Smooth muscle cell (in vitro differentiated cells): ENCODE data around the gene NIPSNAP3A. TPM values are rescaled to one million over a fixed set of nuclear protein-coding genes. Genes with fewer than 3 reads are reported as not detected.

Experiments
- DNase-seq: peaks from one replicate; lab custom pipeline; 2025; ENCODE audit not compliant: unreplicated experiment; lab: John Stamatoyannopoulos, UW
- H2AFZ ChIP-seq: fragments of 200-600 bp; sonication (generic); 2 replicates; pipeline ENCODE4 v1.6.0; 2016; ENCODE audit warnings: antibody characterized with exemption, low read depth, mild to moderate bottlenecking
- H3F3A ChIP-seq: fragments of 200-600 bp; sonication (generic); 2 replicates; pipeline ENCODE4 v1.6.0; 2017; ENCODE audit warnings: antibody characterized with exemption, low read depth
- H3K27ac ChIP-seq: fragments of 200-600 bp; sonication (generic); 2 replicates; pipeline ENCODE4 v1.5.1; 2016; ENCODE audit warnings: low read depth, mild to moderate bottlenecking
- H3K27me3 ChIP-seq: fragments of 200-600 bp; sonication (generic); 2 replicates; pipeline ENCODE4 v1.6.1; 2016; ENCODE audit warnings: low read depth, mild to moderate bottlenecking
- H3K36me3 ChIP-seq: fragments of 200-600 bp; sonication (generic); 2 replicates; pipeline ENCODE4 v1.5.1; 2016; ENCODE audit warnings: low read depth
- H3K4me1 ChIP-seq: fragments of 200-600 bp; sonication (generic); 2 replicates; pipeline ENCODE4 v1.5.1; 2016; ENCODE audit warnings: low read depth
- H3K4me2 ChIP-seq: fragments of 200-600 bp; sonication (generic); 2 replicates; pipeline ENCODE4 v1.6.0; 2016; ENCODE audit warnings: mild to moderate bottlenecking
- H3K4me3 ChIP-seq: fragments of 200-600 bp; sonication (generic); 2 replicates; pipeline ENCODE4 v1.5.1; 2016; ENCODE audit warnings: mild to moderate bottlenecking
- H3K79me2 ChIP-seq: fragments of 200-600 bp; sonication (generic); 2 replicates; pipeline ENCODE4 v1.6.0; 2016; ENCODE audit warnings: low read depth, mild to moderate bottlenecking
- H3K9ac ChIP-seq: fragments of 200-600 bp; sonication (generic); 2 replicates; pipeline ENCODE4 v1.6.0; 2016; ENCODE audit warnings: low read depth
- H3K9me3 ChIP-seq: fragments of 200-600 bp; sonication (generic); replicated peaks from 2 replicates; pipeline ENCODE4 v1.5.1; 2016; ENCODE audit warnings: low read depth
- H4K20me1 ChIP-seq: fragments of 200-600 bp; sonication (generic); 2 replicates; pipeline ENCODE4 v1.6.0; 2016; ENCODE audit warnings: low read depth
- WGBS: methylation state at CpG from one replicate; pipeline ENCODE4 v1.1.7; 2016; ENCODE audit warnings: low lambda C conversion rate; 5-methylcytosine and 5-hydroxymethylcytosine counted together
- polyA plus RNA-seq: library from polyadenylated mRNA; unstranded; fragments of >200 nt; fragmentation: Nextera tagmentation; extraction: Ambion mirVana; gene quantifications from 2 replicates; pipeline ENCODE4 v1.2.1, GENCODE V29; 2016
- total RNA-seq: library from RNA; depleted of rRNA; stranded (reverse); fragments of >200 nt; gene quantifications from 2 replicates; pipeline ENCODE4 v1.2.3, GENCODE V29; 2014
- TF ChIP-seq, protein P1 (sequence below): fragments of 200-600 bp; sonication (generic); IDR thresholded peaks from 2 replicates; pipeline ENCODE4 v1.5.1; 2017; ENCODE audit warnings: borderline replicate concordance, mild to moderate bottlenecking, antibody characterized with exemption; ENCODE audit not compliant: insufficient read depth, poor library complexity, severe bottlenecking

Gene NIPSNAP3A
- total and polyA plus RNA-seq, 2 experiments from 2014 or later: 24.3 to 31.4 TPM

DNA sequence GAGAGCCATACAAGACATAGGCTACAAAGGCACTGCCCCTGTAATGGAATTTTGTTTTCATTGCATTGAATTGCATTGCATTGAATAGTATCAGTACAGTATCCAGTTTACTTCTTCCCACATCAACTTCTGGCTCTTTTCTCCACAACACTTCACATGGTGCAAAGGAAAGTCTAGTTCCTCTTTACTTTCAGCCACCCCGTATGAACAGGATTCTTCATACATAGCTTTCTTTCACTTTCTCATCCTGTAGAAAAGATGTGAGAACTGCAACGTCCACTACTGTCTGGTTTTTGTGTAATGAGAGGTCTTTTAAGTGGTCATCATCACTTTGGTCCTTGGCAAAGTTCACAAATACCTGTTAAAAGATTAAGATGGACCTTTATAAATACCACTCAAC is 36.6 kb downstream of the NIPSNAP3A start:
- H2AFZ ChIP-seq: no peak overlapping the region
- H3K27ac ChIP-seq: no peak overlapping the region
- no peak for DNase-seq
- no peak overlapping the region for H3K4me3 ChIP-seq
- no peaks in the 10 kb centered on the region for H3K79me2 ChIP-seq
- H3K27me3 ChIP-seq: no peaks in the 10 kb centered on the region
- no peak overlapping the region for H3K4me2 ChIP-seq
- WGBS: 87% methylated on average over 2 of the region's 2 CpGs
- H3K9ac ChIP-seq: no peak overlapping the region
- H3K36me3 ChIP-seq: peaks cover 33% of the 10 kb centered on the region
- no peaks in the 10 kb centered on the region for H3K4me1 ChIP-seq
- no peaks in the 10 kb centered on the region for H4K20me1 ChIP-seq
- no peaks in the 10 kb centered on the region for H3K9me3 ChIP-seq
- no peaks in the 10 kb centered on the region for H3F3A ChIP-seq
- TF ChIP-seq, protein P1, sequence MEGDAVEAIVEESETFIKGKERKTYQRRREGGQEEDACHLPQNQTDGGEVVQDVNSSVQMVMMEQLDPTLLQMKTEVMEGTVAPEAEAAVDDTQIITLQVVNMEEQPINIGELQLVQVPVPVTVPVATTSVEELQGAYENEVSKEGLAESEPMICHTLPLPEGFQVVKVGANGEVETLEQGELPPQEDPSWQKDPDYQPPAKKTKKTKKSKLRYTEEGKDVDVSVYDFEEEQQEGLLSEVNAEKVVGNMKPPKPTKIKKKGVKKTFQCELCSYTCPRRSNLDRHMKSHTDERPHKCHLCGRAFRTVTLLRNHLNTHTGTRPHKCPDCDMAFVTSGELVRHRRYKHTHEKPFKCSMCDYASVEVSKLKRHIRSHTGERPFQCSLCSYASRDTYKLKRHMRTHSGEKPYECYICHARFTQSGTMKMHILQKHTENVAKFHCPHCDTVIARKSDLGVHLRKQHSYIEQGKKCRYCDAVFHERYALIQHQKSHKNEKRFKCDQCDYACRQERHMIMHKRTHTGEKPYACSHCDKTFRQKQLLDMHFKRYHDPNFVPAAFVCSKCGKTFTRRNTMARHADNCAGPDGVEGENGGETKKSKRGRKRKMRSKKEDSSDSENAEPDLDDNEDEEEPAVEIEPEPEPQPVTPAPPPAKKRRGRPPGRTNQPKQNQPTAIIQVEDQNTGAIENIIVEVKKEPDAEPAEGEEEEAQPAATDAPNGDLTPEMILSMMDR: no peak

DNA sequence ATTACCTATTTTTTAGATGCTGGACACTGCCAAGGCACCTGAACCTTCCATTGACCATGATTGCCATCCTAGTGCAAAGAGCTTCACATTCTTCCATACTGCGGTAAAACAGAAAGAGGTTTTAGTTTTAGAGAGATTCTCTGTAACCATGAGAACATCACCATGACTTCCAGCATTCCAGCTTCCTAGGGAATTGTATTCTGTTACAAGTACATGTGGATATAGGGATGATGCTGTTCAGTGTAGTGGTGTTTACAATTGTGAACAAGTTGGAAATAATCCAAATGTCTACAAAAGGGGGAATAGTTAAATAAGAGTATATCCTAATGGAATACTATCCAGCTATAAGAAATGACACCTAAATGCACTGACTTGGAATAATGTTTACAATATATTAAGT is 38.8 kb downstream of the NIPSNAP3A start:
- Histone ChIP-seq H3K27ac (no peak overlapping the region), H3K79me2 (no peaks in the 10 kb centered on the region), H2AFZ (no peak overlapping the region), H3K9ac (no peak overlapping the region), H3F3A (no peaks in the 10 kb centered on the region), H3K9me3 (no peaks in the 10 kb centered on the region), H3K4me3 (no peak overlapping the region), H3K36me3 (peaks cover 38% of the 10 kb centered on the region), H3K4me2 (no peak overlapping the region), H3K4me1 (peaks cover 4% of the 10 kb centered on the region), H4K20me1 (no peaks in the 10 kb centered on the region), H3K27me3 (no peaks in the 10 kb centered on the region)
- WGBS: 100% methylated on average over 1 of the region's 1 CpG
- DNase-seq: no peak
- TF ChIP-seq, protein P1: no peak

DNA sequence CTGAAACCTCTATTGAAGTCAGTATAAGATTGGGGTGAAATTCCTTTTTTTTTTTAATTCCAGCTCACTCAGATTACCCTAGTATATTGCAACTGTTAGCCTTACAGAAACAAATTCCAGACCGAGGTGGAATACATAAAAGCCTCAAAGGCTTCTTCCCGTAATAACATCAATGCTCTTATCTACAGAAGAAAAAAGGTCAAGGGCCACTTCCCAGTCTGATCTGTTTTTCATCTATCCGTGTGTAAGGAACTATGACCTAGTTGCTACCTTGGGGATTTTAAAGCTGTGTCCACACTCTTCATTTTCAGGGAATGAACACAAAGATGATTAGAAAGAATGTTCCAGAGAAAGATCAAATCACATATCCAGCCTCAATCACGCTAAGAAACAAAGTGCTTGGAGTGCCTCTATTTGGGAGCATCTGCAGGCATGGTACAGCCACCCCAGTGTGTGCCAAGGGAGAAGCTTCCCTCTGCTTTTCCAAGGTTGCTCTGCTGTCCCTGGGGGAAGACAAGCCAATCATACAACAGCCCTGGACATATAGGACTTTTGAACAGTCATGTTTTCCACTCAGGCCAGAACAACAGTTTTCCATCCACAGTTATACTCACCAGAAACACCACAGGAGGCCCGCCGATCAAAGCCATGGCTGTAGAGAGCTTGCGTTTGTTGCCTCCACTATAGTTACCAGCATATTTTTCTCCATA is 40.0 kb downstream of the NIPSNAP3A start:
- H3K9me3 ChIP-seq: no peaks in the 10 kb centered on the region
- TF ChIP-seq, protein P1: no peak
- peaks cover 38% of the 10 kb centered on the region for H3K36me3 ChIP-seq
- H3K4me3 ChIP-seq: no peak overlapping the region
- H4K20me1 ChIP-seq: no peaks in the 10 kb centered on the region
- H2AFZ ChIP-seq: no peak overlapping the region
- no peak overlapping the region for H3K27ac ChIP-seq
- H3F3A ChIP-seq: no peaks in the 10 kb centered on the region
- peaks cover 4% of the 10 kb centered on the region for H3K4me1 ChIP-seq
- H3K79me2 ChIP-seq: no peaks in the 10 kb centered on the region
- H3K9ac ChIP-seq: no peak overlapping the region
- no peaks in the 10 kb centered on the region for H3K27me3 ChIP-seq
- DNase-seq: no peak
- WGBS: 71% methylated on average over 7 of the region's 7 CpGs
- no peak overlapping the region for H3K4me2 ChIP-seq

DNA sequence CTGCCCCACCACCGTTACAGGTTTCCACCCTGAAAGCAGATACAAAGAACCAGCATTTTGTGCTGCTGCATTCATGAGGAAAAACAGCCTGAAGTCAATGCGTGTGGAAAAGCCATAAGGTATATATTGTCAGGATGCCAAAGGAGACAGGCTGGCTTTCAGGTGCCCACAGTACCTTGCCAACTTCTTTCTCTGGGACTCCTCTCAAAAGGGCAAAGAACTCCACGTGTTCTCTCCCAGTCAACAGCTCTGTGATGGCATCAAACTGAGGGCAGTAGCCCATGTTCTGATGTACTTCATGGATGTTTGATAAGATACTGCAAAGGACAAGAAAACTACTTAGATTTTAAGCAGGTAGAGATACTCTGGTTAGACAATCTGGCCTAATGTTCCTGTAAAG is 40.8 kb downstream of the NIPSNAP3A start:
- no peak overlapping the region for H3K4me3 ChIP-seq
- H3F3A ChIP-seq: no peaks in the 10 kb centered on the region
- WGBS: 93% methylated on average over 3 of the region's 3 CpGs
- H3K9me3 ChIP-seq: no peaks in the 10 kb centered on the region
- H3K4me2 ChIP-seq: no peak overlapping the region
- no peaks in the 10 kb centered on the region for H3K79me2 ChIP-seq
- TF ChIP-seq, protein P1: no peak
- peaks cover 37% of the 10 kb centered on the region for H3K36me3 ChIP-seq
- no peaks in the 10 kb centered on the region for H4K20me1 ChIP-seq
- DNase-seq: no peak
- no peaks in the 10 kb centered on the region for H3K27me3 ChIP-seq
- H3K27ac ChIP-seq: no peak overlapping the region
- no peak overlapping the region for H2AFZ ChIP-seq
- no peak overlapping the region for H3K9ac ChIP-seq
- peaks cover 4% of the 10 kb centered on the region for H3K4me1 ChIP-seq
